HepG2 (cell line): Measurements from ENCODE around the gene KCNQ2. TPM values are rescaled to one million over a fixed set of nuclear protein-coding genes. Genes with fewer than 3 reads are reported as not detected.

Experiments
- ATAC-seq: fragments of 200-7000 bp; cut with Tn5 transposase; 3 replicates; pipeline ENCODE4 v1.9.1; 2020; ENCODE audit warnings: mild to moderate bottlenecking, moderate library complexity
- BruUV-seq: library from RNA; stranded (reverse); fragments of 400-500 nt; replicated peaks from 2 replicates; lab custom pipeline; 2021; lab: Mats Ljungman, UMichigan
- CTCF ChIA-PET: fragments of 300-600 bp; formaldehyde crosslinking; extraction: SDS; loops from one replicate; lab custom pipeline; 2021; ENCODE audit warnings: low total read pairs, inconsistent platforms, low intra/inter-chr PET ratio; lab: Yijun Ruan, JAX
- POLR2A ChIA-PET: fragments of 350-600 bp; sonication (Branson Sonifier 250); formaldehyde crosslinking; loops from one replicate; lab custom pipeline; 2020; ENCODE audit warnings: antibody characterized with exemption, inconsistent platforms; lab: Yijun Ruan, JAX
- DNase-seq: peaks from one replicate; pipeline ENCODE4 v3.0.0-alpha.2; 2015; ENCODE audit warnings: low spot score
- FAIRE-seq: peaks from 3 replicates; lab custom pipeline; 2011; peaks lifted over from hg19 to GRCh38; lab: Jason Lieb, UNC
- H2AFZ ChIP-seq: one replicate; pipeline ENCODE4 v1.6.1; 2011; ENCODE audit warnings: low read length, inconsistent platforms
- H3K27ac ChIP-seq: fragments of 300-600 bp; 3 replicates; pipeline ENCODE4 v1.8.0; 2011; ENCODE audit warnings: mixed run types, mild to moderate bottlenecking, mixed read lengths, low read length, inconsistent platforms; ENCODE audit not compliant: insufficient read depth; ENCODE audit errors: extremely low read length
- H3K27me3 ChIP-seq, 2 experiments: fragments of 200-600 bp in 1 of 2; 2 replicates in 1 of 2; 3 replicates in 1 of 2; pipeline versions ENCODE4 v1.6.0 to v1.8.0; 2011; ENCODE audit warnings: low read length in 2 of 2, mild to moderate bottlenecking in 2 of 2, moderate library complexity in 2 of 2, inconsistent platforms in 1 of 2; ENCODE audit not compliant: insufficient read depth in 2 of 2, control insufficient read depth in 1 of 2
- H3K36me3 ChIP-seq, 2 experiments: fragments of 200-600 bp in 1 of 2; replicated peaks in 1 of 2; 2 replicates in 1 of 2; 3 replicates in 1 of 2; pipeline versions ENCODE4 v1.5.1 to v1.8.0; 2011; ENCODE audit warnings: low read length in 2 of 2, inconsistent platforms in 1 of 2; ENCODE audit not compliant: insufficient read depth in 2 of 2, control insufficient read depth in 1 of 2
- H3K4me1 ChIP-seq: 2 replicates; pipeline ENCODE4 v1.5.1; 2012; ENCODE audit warnings: low read length, inconsistent platforms; ENCODE audit not compliant: insufficient read depth
- H3K4me2 ChIP-seq: 2 replicates; pipeline ENCODE4 v1.6.0; 2011; ENCODE audit warnings: low read depth, low read length, inconsistent platforms
- H3K4me3 ChIP-seq, 3 experiments: fragments of 200-600 bp in 1 of 3; sonication (generic), shearing (Covaris generic) in 1 of 3; replicated peaks in 1 of 3; 2 replicates each; pipeline ENCODE4 v1.5.1; 2011 to 2016; ENCODE audit warnings: low read length in 3 of 3, inconsistent platforms in 2 of 3, low read depth in 2 of 3, mild to moderate bottlenecking in 2 of 3, control low read depth in 1 of 3, mixed read lengths in 1 of 3; ENCODE audit not compliant: insufficient read depth in 1 of 3
- H3K79me2 ChIP-seq: one replicate; pipeline ENCODE4 v1.6.1; 2011; ENCODE audit warnings: low read length, inconsistent platforms; ENCODE audit not compliant: insufficient read depth
- H3K9ac ChIP-seq: 2 replicates; pipeline ENCODE4 v1.6.0; 2011; ENCODE audit warnings: mild to moderate bottlenecking, low read depth, low read length, inconsistent platforms; ENCODE audit not compliant: insufficient read depth
- H3K9me3 ChIP-seq: 2 replicates; pipeline ENCODE4 v1.5.1; 2012; ENCODE audit warnings: mild to moderate bottlenecking, low read length
- H4K20me1 ChIP-seq: 2 replicates; pipeline ENCODE4 v1.6.0; 2011; ENCODE audit warnings: inconsistent platforms, mild to moderate bottlenecking, low read length, moderate library complexity; ENCODE audit not compliant: insufficient read depth
- SNRNP70 ChIP-seq: fragments of 200-400 bp; formaldehyde crosslinking; IDR thresholded peaks from 2 replicates; pipeline ENCODE4 v1.6.1; 2017; ENCODE audit warnings: mild to moderate bottlenecking, low read depth, low read length, moderate library complexity
- SUZ12 ChIP-seq: fragments of 150-350 bp; IDR thresholded peaks from 2 replicates; pipeline ENCODE4 v1.6.1; 2014; ENCODE audit warnings: low read depth, low read length
- TERF1 ChIP-seq: sonication (generic); formaldehyde crosslinking; IDR thresholded peaks from 2 replicates; pipeline ENCODE4 v1.8.0; 2022; ENCODE audit warnings: mild to moderate bottlenecking, missing genetic modification reagents, moderate library complexity
- ZFY ChIP-seq: sonication (generic); formaldehyde crosslinking; IDR thresholded peaks from 2 replicates; pipeline ENCODE4 v1.4.0; 2020; ENCODE audit warnings: missing genetic modification reagents
- ZIK1 ChIP-seq: sonication (generic); formaldehyde crosslinking; IDR thresholded peaks from 2 replicates; pipeline ENCODE4 v1.5.0; 2020; ENCODE audit warnings: mild to moderate bottlenecking, low read depth, missing genetic modification reagents, borderline replicate concordance
- WGBS: methylation state at CpG from one replicate; pipeline ENCODE4 v1.1.6; 2017; ENCODE audit warnings: low lambda C conversion rate; 5-methylcytosine and 5-hydroxymethylcytosine counted together
- in situ Hi-C: cut with HindIII; loops from 2 replicates; pipeline ENCODE4 v1.10.0; 2017; ENCODE audit warnings: low pct_unique_long_range_greater_than_20kb; ENCODE audit not compliant: extremely low pct_ligation_motif_present
- intact Hi-C: fragments of 100-400 bp; cut with micrococcal nuclease; formaldehyde crosslinking; loops from one replicate; pipeline ENCODE4 v1.10.0; 2022; ENCODE audit not compliant: unreplicated experiment
- polyA plus RNA-seq, 8 experiments: library from polyadenylated mRNA; depleted of rRNA in 3 of 8; stranded (reverse) in 7 of 8; unstranded in 1 of 8; fragments of >200 nt; fragmentation: Illumina TruSeq in 4 of 8; extraction: Trizol in 4 of 8; gene quantifications; 2 replicates each; pipeline versions ENCODE4 v1.2.1 to v1.2.3, GENCODE V29; 2011 to 2016; ENCODE audit warnings: low read depth in 4 of 8, missing spikeins in 1 of 8, mixed read lengths in 1 of 8; ENCODE audit not compliant: insufficient read depth in 1 of 8
- total RNA-seq, 5 experiments: library from RNA; depleted of rRNA; stranded (reverse); fragments of >200 nt; fragmentation: Illumina TruSeq; extraction: Trizol; gene quantifications; 2 replicates each; pipeline ENCODE4 v1.2.3, GENCODE V29; 2016; ENCODE audit warnings: low read depth in 1 of 5
- TF ChIP-seq, protein P1 (sequence below): sonication (generic); formaldehyde crosslinking; IDR thresholded peaks from 2 replicates; pipeline ENCODE4 v1.4.0; 2020; ENCODE audit warnings: missing genetic modification reagents, mild to moderate bottlenecking, borderline replicate concordance
- TF ChIP-seq, protein P2 (sequence below): fragments of 450-650 bp; IDR thresholded peaks from 2 replicates; pipeline ENCODE4 v1.6.1; 2016

KCNQ2 gene
- total and polyA plus RNA-seq, 2 of the 13 experiments (the other 11 are each of a cell fraction or from before 2014, with no cell fraction given), result not detected

DNA sequence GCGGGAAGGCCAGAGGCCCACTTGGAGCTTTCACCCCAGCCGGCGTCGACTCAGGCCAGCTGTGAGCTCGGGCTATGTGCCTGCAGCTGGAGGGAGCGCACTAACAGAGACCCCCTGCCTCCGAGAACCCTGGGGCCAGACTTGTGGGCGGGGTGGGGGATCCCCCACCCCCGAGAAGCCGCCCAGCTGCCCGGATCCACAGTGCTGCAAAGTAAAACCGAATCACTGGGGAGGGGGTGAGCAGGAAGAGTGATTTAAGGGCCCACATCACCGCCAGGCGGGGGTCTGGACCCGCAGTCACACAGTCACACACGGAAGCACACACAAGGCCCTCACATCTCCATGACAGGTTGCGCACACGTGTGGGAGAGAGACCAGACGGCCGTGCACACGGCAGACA, 48.7 kb downstream of the KCNQ2 start:
- H3K9me3 ChIP-seq, result no peaks in the 10 kb centered on the region
- H4K20me1 ChIP-seq, result peaks cover 6% of the 10 kb centered on the region; the same call in 1 of the 2 replicates
- BruUV-seq, result no TSS peak
- H3K9ac ChIP-seq, result no peak overlapping the region
- ATAC-seq, result no peak
- H3K4me1 ChIP-seq, result no peaks in the 10 kb centered on the region
- intact Hi-C loops, result no loop called here
- H2AFZ ChIP-seq, result no peak overlapping the region
- H3K36me3 ChIP-seq, result no peaks in the 10 kb centered on the region
- no peak overlapping the region for H3K4me2 ChIP-seq
- POLR2A ChIA-PET, result no interaction called here
- in situ Hi-C loops, result no loop called here
- H3K27ac ChIP-seq, result no peak overlapping the region
- TF ChIP-seq, protein P1, sequence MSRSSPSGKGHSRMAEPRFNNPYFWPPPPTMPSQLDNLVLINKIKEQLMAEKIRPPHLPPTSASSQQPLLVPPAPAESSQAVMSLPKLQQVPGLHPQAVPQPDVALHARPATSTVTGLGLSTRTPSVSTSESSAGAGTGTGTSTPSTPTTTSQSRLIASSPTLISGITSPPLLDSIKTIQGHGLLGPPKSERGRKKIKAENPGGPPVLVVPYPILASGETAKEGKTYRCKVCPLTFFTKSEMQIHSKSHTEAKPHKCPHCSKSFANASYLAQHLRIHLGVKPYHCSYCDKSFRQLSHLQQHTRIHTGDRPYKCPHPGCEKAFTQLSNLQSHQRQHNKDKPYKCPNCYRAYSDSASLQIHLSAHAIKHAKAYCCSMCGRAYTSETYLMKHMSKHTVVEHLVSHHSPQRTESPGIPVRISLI (CRISPR knock-in tag), result no peak
- no peak for TF ChIP-seq SUZ12
- no peak for TF ChIP-seq ZIK1 (CRISPR knock-in tag)
- no peak for TF ChIP-seq SNRNP70
- TF ChIP-seq, protein P2, sequence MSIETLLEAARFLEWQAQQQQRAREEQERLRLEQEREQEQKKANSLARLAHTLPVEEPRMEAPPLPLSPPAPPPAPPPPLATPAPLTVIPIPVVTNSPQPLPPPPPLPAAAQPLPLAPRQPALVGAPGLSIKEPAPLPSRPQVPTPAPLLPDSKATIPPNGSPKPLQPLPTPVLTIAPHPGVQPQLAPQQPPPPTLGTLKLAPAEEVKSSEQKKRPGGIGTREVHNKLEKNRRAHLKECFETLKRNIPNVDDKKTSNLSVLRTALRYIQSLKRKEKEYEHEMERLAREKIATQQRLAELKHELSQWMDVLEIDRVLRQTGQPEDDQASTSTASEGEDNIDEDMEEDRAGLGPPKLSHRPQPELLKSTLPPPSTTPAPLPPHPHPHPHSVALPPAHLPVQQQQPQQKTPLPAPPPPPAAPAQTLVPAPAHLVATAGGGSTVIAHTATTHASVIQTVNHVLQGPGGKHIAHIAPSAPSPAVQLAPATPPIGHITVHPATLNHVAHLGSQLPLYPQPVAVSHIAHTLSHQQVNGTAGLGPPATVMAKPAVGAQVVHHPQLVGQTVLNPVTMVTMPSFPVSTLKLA, result no peak
- TF ChIP-seq ZFY (CRISPR knock-in tag), result no peak
- no peak for TF ChIP-seq TERF1
- CTCF ChIA-PET, result no interaction called here
- DNase-seq, result no peak
- peaks cover 52 to 99% of the 10 kb centered on the region in 2 experiments for H3K27me3 ChIP-seq
- 25% methylated on average over 20 of the region's 21 CpGs for WGBS
- H3K4me3 ChIP-seq, result no peak overlapping the region
- FAIRE-seq, result no peak
- no peaks in the 10 kb centered on the region for H3K79me2 ChIP-seq
